ENCODE data around the gene LMOD3. TPM values are rescaled to one million over a fixed set of nuclear protein-coding genes. Genes with fewer than 3 reads are reported as not detected.

The LMOD3 gene
- polyA plus RNA-seq, 3 donors, result not detected

DNA sequence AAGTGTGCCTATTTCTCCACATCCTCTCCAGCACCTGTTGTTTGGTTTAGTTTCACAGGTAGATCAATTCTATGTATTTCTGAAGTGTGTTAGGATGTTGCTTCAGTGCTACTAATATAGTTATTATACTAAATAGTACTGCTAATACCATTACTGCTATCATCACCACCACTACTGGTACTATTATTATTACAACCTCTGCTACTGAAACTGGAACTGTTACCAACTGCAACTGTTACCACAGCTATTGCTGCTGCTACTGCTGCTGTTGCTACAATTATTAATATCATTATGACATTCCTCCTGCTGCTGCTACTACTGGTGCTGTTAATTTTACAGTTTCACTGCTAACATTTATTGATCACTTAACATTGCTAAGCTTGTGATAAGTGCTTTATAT is 8.3 kb upstream of the LMOD3 start:
- Mint-ChIP-seq H3K4me1 (no peaks in the 10 kb centered on the region), H3K27me3 (ENCODE audit: low read depth in 3 of 3) (peaks cover 0 to 3% (median 2%) of the 10 kb centered on the region in 3 donors), H3K27ac (no peak overlapping the region), H3K4me3 (no peak overlapping the region), H3K9me3 (peaks cover 0 to 5% (median 4%) of the 10 kb centered on the region in 7 donors), H3K36me3 (no peaks in the 10 kb centered on the region)
- no peaks in the 10 kb centered on the region for H3K27me3 ChIP-seq (ENCODE audit: control insufficient read depth in 2 of 2, insufficient read depth in 2 of 2, low read length in 2 of 2)
- no peak overlapping the region for H3K4me3 ChIP-seq (replicated peaks in 1 of 3; ENCODE audit: low read depth in 2 of 3, low read length in 3 of 3)
- H3K79me2 ChIP-seq (ENCODE audit: insufficient read depth, low read length), result no peaks in the 10 kb centered on the region
- H3K27ac ChIP-seq (ENCODE audit: low read depth in 1 of 2, low read length in 2 of 2), result no peak overlapping the region
- intact Hi-C loops (cut with micrococcal nuclease), result no loop called here
- H4K20me1 ChIP-seq (ENCODE audit: insufficient read depth, low read length), result no peaks in the 10 kb centered on the region
- TF ChIP-seq CTCF (IDR thresholded peaks at IDR 0.05), result no peak
- H3K4me2 ChIP-seq (replicated peaks; ENCODE audit: extremely low read depth, low read length, poor library complexity, severe bottlenecking), result no peak overlapping the region
- H3K4me1 ChIP-seq (ENCODE audit: control insufficient read depth in 1 of 2, insufficient read depth in 2 of 2, low read length in 2 of 2), result no peaks in the 10 kb centered on the region
- H2AFZ ChIP-seq (ENCODE audit: insufficient read depth, low read depth, low read length, poor library complexity, severe bottlenecking), result no peak overlapping the region
- no peaks in the 10 kb centered on the region for H3K36me3 ChIP-seq (replicated peaks in 1 of 2; ENCODE audit: control insufficient read depth in 1 of 2, insufficient read depth in 2 of 2, low read length in 2 of 2)
- no peak for DNase-seq
- peaks cover 0 to 4% of the 10 kb centered on the region in 2 donors for H3K9me3 ChIP-seq (replicated peaks in 1 of 2; ENCODE audit: control insufficient read depth in 1 of 2, insufficient read depth in 1 of 2, low read length in 2 of 2)
- H3K9ac ChIP-seq (ENCODE audit: insufficient read depth, low read length, poor library complexity, severe bottlenecking), result no peak overlapping the region

GRCh38 chr3:69129531-69129930 is 7.1 kb upstream of the LMOD3 start:
- no peak overlapping the region for H3K27ac Mint-ChIP-seq
- Histone ChIP-seq H3K4me3 (replicated peaks in 1 of 3; ENCODE audit: low read depth in 2 of 3, low read length in 3 of 3) (no peak overlapping the region), H3K27me3 (ENCODE audit: control insufficient read depth in 2 of 2, insufficient read depth in 2 of 2, low read length in 2 of 2) (no peaks in the 10 kb centered on the region), H3K36me3 (replicated peaks in 1 of 2; ENCODE audit: control insufficient read depth in 1 of 2, insufficient read depth in 2 of 2, low read length in 2 of 2) (no peaks in the 10 kb centered on the region), H3K9me3 (replicated peaks in 1 of 2; ENCODE audit: control insufficient read depth in 1 of 2, insufficient read depth in 1 of 2, low read length in 2 of 2) (peaks cover 0 to 4% of the 10 kb centered on the region in 2 donors), H4K20me1 (ENCODE audit: insufficient read depth, low read length) (no peaks in the 10 kb centered on the region), H3K9ac (ENCODE audit: insufficient read depth, low read length, poor library complexity, severe bottlenecking) (no peak overlapping the region), H3K4me1 (ENCODE audit: control insufficient read depth in 1 of 2, insufficient read depth in 2 of 2, low read length in 2 of 2) (no peaks in the 10 kb centered on the region), H3K79me2 (ENCODE audit: insufficient read depth, low read length) (no peaks in the 10 kb centered on the region), H2AFZ (ENCODE audit: insufficient read depth, low read depth, low read length, poor library complexity, severe bottlenecking) (peak overlapping the region; percentile 5), H3K27ac (ENCODE audit: low read depth in 1 of 2, low read length in 2 of 2) (no peak overlapping the region), H3K4me2 (replicated peaks; ENCODE audit: extremely low read depth, low read length, poor library complexity, severe bottlenecking) (no peak overlapping the region)
- no peak for DNase-seq
- no peak for TF ChIP-seq CTCF (IDR thresholded peaks at IDR 0.05)
- peaks cover 0 to 3% (median 2%) of the 10 kb centered on the region in 3 donors for H3K27me3 Mint-ChIP-seq (ENCODE audit: low read depth in 3 of 3)
- peaks cover 0 to 5% (median 4%) of the 10 kb centered on the region in 7 donors for H3K9me3 Mint-ChIP-seq
- WGBS (ENCODE audit: insufficient coverage), result no CpG with 5 or more reads among the region's 1 CpG
- intact Hi-C loops (cut with micrococcal nuclease), result no loop called here
- no peaks in the 10 kb centered on the region for H3K4me1 Mint-ChIP-seq
- H3K4me3 Mint-ChIP-seq, result no peak overlapping the region
- H3K36me3 Mint-ChIP-seq, result no peaks in the 10 kb centered on the region
